ENCODE results near the gene IGSF6. TPM values are rescaled to one million over a fixed set of nuclear protein-coding genes. Genes with fewer than 3 reads are reported as not detected.

Gene IGSF6
- total and polyA plus RNA-seq, 2 of the 4 experiments (the other 2 are of a cell fraction) = not detected

DNA sequence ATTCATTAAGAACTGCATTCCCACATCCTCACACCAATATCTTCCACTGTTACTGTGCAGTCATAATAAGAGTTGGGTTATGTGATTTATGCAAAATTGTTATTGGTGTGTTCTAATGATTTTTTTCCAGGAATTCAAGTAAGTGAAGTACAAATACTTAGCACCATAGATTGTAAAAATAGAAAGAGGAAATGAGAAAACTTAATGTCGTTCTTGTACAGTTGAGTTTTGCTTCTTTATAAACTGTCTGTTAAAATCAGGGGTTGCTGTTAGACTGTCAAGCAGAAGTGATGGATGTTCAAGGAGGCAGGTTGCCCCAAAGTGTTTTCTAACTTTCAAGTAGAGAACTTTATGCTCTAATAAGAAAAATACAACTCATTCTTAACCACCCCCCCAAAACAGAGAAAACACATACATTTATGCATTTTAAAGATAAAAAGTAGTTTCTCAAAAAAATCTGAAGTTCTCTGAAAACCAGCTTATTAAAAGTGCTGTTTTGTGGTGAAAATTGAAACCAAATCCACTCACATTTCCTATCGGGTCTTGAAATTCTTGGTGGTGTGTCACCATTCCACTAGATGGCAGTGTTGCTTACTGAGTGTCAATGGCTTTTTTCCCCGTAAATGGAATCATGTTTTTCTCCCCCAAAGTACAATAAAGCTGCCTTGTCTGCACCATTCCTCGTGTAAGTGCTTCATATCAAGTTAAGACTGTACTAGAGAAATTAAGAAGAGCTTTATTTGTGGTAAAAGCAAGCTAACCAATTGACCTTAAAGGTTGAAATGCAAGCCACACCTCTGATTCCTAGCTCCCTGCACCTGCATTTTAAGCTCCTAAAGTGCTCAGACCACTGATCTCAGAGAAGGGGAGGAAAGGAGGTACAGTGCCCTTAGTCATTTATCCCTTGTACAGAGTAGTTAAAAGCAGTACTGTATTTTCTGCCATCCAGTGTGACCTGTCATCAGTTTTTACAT, 4.7 kb upstream of the IGSF6 start:
- peak; percentile 67 for DNase-seq
- H3K23ac ChIP-seq (ENCODE audit: low read depth, low read length) = no peak overlapping the region
- H3K79me1 ChIP-seq (ENCODE audit: low read depth in 1 of 2, low read length in 2 of 2) = peaks cover 3 to 6% of the 10 kb centered on the region in 2 experiments; a peak in 2 of 4 replicates
- H3K56ac ChIP-seq (ENCODE audit: extremely low read depth, insufficient read depth, low read length) = no peak overlapping the region
- in situ Hi-C loops (cut with MboI; ENCODE audit: low sequenced_read_pairs) = loop anchor here (10.0 kb wide), 1 partner anchor 62 kb away; the partner anchor contains the start of gene METTL9
- ChIA-PET POLR2A (ENCODE audit: unreplicated experiment) (no interaction called here), CTCF (interaction anchor here (0.5 to 1.6 kb wide), 17 partner anchors 9 to 1257 kb away, joined by 3 to 19 read pairs (median 4); no protein-coding TSS in a partner anchor)
- no peak overlapping the region for H2BK15ac ChIP-seq (ENCODE audit: low read depth, low read length)
- no peak overlapping the region for H4K8ac ChIP-seq (ENCODE audit: low read depth in 2 of 2, low read length in 2 of 2)
- ATAC-seq (ENCODE audit: low read depth) = peak; percentile 68
- no peaks in the 10 kb centered on the region for H3K9me3 ChIP-seq (ENCODE audit: control insufficient read depth, insufficient read depth, low read length)
- no peak overlapping the region for H2BK120ac ChIP-seq (ENCODE audit: low read depth, low read length)
- H2BK5ac ChIP-seq (ENCODE audit: low read depth, low read length, poor library complexity, severe bottlenecking) = no peak overlapping the region
- no peaks in the 10 kb centered on the region; the same call in 1 of the 2 replicates for H3K4me1 ChIP-seq (ENCODE audit: control insufficient read depth, insufficient read depth, low read length)
- H3K14ac ChIP-seq (replicated peaks; ENCODE audit: low read depth, low read length) = no peak overlapping the region
- H3K4ac ChIP-seq (ENCODE audit: low read depth, low read length) = no peak overlapping the region
- H3K4me2 ChIP-seq (ENCODE audit: low read depth, low read length) = no peak overlapping the region
- no peak overlapping the region for H3K18ac ChIP-seq (ENCODE audit: low read depth, low read length)
- no peaks in the 10 kb centered on the region for H3K27me3 ChIP-seq (ENCODE audit: control insufficient read depth, insufficient read depth, low read length)
- H2AK5ac ChIP-seq (ENCODE audit: low read depth, low read length) = no peak overlapping the region
- no CpG with 5 or more reads among the region's 4 CpGs for WGBS, 2 experiments (ENCODE audit: extremely low coverage in 2 of 2, insufficient read length in 1 of 2)
- H2AFZ ChIP-seq (replicated peaks; ENCODE audit: low read length, poor library complexity) = no peak overlapping the region
- H4K5ac ChIP-seq (ENCODE audit: low read depth, low read length) = no peak overlapping the region
- H4K91ac ChIP-seq (ENCODE audit: insufficient read depth, low read depth, low read length) = no peak overlapping the region
- no peaks in the 10 kb centered on the region for H4K20me1 ChIP-seq (ENCODE audit: insufficient read depth, low read length)
- TF ChIP-seq, protein P1, sequence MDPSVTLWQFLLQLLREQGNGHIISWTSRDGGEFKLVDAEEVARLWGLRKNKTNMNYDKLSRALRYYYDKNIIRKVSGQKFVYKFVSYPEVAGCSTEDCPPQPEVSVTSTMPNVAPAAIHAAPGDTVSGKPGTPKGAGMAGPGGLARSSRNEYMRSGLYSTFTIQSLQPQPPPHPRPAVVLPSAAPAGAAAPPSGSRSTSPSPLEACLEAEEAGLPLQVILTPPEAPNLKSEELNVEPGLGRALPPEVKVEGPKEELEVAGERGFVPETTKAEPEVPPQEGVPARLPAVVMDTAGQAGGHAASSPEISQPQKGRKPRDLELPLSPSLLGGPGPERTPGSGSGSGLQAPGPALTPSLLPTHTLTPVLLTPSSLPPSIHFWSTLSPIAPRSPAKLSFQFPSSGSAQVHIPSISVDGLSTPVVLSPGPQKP (IDR thresholded peaks at IDR 0.05; ENCODE audit: borderline replicate concordance, low read depth, low read length) = no peak
- TF ChIP-seq RAD21 (IDR thresholded peaks at IDR 0.05; ENCODE audit: low read length) (peak; percentile 71), SMC3 (IDR thresholded peaks at IDR 0.05; ENCODE audit: low read depth, low read length) (peak; percentile 68)
- TF ChIP-seq, protein P2, sequence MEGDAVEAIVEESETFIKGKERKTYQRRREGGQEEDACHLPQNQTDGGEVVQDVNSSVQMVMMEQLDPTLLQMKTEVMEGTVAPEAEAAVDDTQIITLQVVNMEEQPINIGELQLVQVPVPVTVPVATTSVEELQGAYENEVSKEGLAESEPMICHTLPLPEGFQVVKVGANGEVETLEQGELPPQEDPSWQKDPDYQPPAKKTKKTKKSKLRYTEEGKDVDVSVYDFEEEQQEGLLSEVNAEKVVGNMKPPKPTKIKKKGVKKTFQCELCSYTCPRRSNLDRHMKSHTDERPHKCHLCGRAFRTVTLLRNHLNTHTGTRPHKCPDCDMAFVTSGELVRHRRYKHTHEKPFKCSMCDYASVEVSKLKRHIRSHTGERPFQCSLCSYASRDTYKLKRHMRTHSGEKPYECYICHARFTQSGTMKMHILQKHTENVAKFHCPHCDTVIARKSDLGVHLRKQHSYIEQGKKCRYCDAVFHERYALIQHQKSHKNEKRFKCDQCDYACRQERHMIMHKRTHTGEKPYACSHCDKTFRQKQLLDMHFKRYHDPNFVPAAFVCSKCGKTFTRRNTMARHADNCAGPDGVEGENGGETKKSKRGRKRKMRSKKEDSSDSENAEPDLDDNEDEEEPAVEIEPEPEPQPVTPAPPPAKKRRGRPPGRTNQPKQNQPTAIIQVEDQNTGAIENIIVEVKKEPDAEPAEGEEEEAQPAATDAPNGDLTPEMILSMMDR (conservative IDR thresholded peaks at IDR 0.05; ENCODE audit: low read depth, low read length) = peak; percentile 82
- H3K9me1 ChIP-seq (ENCODE audit: insufficient read depth, low read length) = no peaks in the 10 kb centered on the region
- H3K27ac ChIP-seq (ENCODE audit: insufficient read depth, low read length) = no peak overlapping the region
- no peak overlapping the region for H3K9ac ChIP-seq (ENCODE audit: low read depth, low read length)
- no peak overlapping the region for H3K4me3 ChIP-seq (ENCODE audit: insufficient read depth, low read depth, low read length)
- no TSS peak for BruUV-seq (replicated peaks)
- no peak overlapping the region for H2BK20ac ChIP-seq (ENCODE audit: low read depth, low read length)
- H3K36me3 ChIP-seq (ENCODE audit: control insufficient read depth, insufficient read depth, low read length) = peaks cover 3% of the 10 kb centered on the region
- intact Hi-C loops (cut with micrococcal nuclease) = loop anchor here (5.0 kb wide), 2 partner anchors 50 to 530 kb away; no protein-coding TSS in a partner anchor
- dilution Hi-C loops (cut with HindIII; ENCODE audit: low sequenced_read_pairs, unreplicated experiment) = no loop called here
- no peak overlapping the region for H2AK9ac ChIP-seq (replicated peaks; ENCODE audit: low read depth, low read length, poor library complexity)

All from IMR-90 (cell line).